A673 (cell line): Measurements from ENCODE around the gene PNPLA2.

Experiments used
- EZH2 ChIP-seq: fragments of 200-600 bp; sonication (generic); IDR thresholded peaks from 2 replicates; pipeline ENCODE4 v1.6.1; 2017; ENCODE audit warnings: borderline replicate concordance, low read depth, mild to moderate bottlenecking, mixed read lengths, antibody characterized with exemption, low read length; ENCODE audit not compliant: poor library complexity, severe bottlenecking
- TF ChIP-seq, protein P1 (sequence below): fragments of 300-800, 200-600 bp; sonication (generic); conservative IDR thresholded peaks from 2 replicates; pipeline ENCODE4 v1.5.1; 2017; ENCODE audit warnings: low read depth, mild to moderate bottlenecking, antibody characterized with exemption, low read length, moderate library complexity, mixed read lengths

DNA sequence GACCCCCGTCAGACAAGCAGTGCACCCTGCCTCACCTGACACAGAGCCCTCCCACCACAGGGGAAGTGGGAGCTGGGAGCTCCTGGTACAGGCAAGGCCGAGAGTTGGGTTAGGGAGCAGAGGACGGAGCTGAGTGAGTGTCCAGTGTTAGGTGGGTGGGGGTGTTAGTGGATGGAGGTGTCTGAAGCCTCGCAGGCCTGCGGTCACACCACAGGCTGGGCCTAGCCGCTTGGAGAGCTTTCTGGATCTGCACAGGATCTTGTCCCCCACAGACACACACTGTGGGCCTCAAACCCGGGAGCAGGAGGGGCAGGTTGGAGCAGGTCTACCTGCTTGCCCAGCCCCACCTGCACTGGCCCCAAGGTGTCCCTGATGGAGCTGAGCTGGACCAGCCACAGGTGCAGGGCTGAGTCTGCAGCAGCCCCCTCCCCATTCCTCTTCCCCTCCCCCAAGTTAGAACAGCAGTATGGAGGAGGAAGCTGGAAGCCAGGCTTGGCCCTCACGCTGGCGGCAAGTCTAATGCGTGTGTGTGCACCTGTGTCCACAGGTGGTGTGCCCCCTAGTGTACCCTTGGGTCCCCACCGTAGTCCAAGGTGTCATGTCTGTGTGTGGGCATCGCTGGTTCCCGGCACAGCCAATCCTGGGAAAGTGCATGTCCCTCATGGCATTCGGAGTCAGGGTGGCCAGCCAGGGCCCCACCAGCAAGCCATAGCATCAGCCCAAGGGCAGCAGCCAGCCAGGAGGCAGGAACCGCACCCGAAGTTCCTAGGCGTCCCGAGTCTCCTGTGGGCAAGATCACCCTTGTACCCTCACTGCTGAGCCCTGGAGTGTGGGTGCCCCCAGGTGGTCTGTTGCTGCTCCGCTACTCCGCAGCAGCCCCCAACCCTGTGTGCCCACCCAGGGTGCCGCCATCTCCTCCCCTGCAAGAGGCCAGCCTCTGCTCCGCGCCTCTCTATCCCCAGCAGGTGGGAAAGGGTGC, 39.4 kb upstream of the PNPLA2 start:
- TF ChIP-seq, protein P1, sequence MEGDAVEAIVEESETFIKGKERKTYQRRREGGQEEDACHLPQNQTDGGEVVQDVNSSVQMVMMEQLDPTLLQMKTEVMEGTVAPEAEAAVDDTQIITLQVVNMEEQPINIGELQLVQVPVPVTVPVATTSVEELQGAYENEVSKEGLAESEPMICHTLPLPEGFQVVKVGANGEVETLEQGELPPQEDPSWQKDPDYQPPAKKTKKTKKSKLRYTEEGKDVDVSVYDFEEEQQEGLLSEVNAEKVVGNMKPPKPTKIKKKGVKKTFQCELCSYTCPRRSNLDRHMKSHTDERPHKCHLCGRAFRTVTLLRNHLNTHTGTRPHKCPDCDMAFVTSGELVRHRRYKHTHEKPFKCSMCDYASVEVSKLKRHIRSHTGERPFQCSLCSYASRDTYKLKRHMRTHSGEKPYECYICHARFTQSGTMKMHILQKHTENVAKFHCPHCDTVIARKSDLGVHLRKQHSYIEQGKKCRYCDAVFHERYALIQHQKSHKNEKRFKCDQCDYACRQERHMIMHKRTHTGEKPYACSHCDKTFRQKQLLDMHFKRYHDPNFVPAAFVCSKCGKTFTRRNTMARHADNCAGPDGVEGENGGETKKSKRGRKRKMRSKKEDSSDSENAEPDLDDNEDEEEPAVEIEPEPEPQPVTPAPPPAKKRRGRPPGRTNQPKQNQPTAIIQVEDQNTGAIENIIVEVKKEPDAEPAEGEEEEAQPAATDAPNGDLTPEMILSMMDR, result no peak
- no peak for TF ChIP-seq EZH2
